Astrocyte of the cerebellum (primary cell): Measurements from ENCODE around the gene GRP.

Experiments
- DNase-seq: peaks from one replicate; pipeline ENCODE4 v3.0.0-alpha.2; 2011; ENCODE audit warnings: low read depth
- H3K4me3 ChIP-seq: 2 replicates; pipeline ENCODE4 v1.5.1; 2011; ENCODE audit warnings: mild to moderate bottlenecking, low read depth, low read length, moderate library complexity
- in situ Hi-C: cut with HindIII; loops from 2 replicates; pipeline ENCODE4 v1.10.0; 2017; ENCODE audit warnings: low sequenced_read_pairs
- TF ChIP-seq, protein P1 (sequence below): IDR thresholded peaks from 2 replicates; pipeline ENCODE4 v1.5.1; 2012; ENCODE audit warnings: low read length, low read depth, moderate library complexity, mild to moderate bottlenecking; ENCODE audit errors: missing control alignments

The GRP gene

DNA sequence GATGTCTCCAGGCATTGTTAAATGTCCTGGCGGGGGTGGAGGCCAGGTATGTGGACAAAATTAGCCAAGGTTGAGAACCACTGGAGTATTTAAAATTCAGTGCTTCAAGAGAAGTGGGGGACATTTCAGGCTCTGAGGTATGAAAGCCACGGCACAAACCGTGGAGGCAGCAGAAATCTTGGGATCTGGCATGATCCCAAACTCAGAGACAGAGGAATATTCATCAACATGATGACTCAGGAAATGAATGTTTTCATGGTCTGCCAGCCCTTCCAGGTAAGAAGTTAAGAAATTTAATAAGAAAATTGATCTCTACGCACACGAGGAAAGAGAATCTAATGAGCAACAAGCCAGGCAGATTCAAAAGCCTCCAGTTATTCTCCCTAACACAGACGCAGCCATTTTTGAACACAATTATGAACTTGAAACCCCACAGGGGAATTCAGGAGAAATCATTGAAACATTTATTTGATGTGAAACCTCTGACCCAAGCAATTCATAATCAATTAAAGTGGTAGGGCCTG is 11.3 kb upstream of the GRP start:
- no peak for DNase-seq
- no peak overlapping the region for H3K4me3 ChIP-seq
- in situ Hi-C loops: no loop called here
- TF ChIP-seq, protein P1, sequence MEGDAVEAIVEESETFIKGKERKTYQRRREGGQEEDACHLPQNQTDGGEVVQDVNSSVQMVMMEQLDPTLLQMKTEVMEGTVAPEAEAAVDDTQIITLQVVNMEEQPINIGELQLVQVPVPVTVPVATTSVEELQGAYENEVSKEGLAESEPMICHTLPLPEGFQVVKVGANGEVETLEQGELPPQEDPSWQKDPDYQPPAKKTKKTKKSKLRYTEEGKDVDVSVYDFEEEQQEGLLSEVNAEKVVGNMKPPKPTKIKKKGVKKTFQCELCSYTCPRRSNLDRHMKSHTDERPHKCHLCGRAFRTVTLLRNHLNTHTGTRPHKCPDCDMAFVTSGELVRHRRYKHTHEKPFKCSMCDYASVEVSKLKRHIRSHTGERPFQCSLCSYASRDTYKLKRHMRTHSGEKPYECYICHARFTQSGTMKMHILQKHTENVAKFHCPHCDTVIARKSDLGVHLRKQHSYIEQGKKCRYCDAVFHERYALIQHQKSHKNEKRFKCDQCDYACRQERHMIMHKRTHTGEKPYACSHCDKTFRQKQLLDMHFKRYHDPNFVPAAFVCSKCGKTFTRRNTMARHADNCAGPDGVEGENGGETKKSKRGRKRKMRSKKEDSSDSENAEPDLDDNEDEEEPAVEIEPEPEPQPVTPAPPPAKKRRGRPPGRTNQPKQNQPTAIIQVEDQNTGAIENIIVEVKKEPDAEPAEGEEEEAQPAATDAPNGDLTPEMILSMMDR: no peak

DNA sequence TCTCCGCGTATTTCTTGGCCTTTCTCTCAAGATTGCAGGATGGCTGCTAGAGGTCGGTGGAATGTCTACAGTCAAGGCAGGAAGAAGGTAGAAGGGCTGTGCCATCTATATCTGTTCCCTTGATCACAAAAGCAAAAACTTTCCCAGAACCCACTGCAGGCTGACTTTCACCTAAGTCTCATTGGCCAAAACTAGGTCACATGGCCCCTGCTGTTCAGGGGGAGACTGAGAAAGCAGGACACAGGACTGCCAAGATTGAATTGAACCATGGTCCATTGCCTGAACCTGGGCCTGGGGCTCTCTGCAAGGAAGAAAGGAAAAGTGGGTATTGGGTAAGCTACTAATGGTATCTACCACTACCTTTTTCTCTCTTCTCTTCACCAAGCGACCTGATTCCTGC is 9.7 kb upstream of the GRP start:
- in situ Hi-C loops: no loop called here
- H3K4me3 ChIP-seq: no peak overlapping the region
- no peak for DNase-seq
- TF ChIP-seq, protein P1: no peak

DNA sequence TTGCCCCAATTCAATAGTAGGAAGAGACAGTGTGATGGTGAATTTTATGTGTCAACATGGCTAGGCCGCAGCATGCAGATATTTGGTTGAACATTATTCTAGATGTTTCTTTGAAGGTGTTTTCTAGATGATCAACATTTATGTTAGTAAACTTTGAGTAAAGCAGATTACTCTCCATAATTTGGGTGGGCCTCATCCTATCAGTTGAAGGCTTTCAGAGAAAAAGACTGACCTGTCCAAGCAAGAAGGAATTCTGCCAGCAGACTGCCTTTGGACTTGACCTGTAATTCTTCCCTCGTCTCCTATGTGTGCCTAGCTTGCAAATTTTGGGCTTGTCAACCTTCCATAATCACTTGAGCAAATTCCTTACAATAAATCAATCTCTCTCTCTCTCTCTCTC is 8.3 kb upstream of the GRP start:
- TF ChIP-seq, protein P1: no peak
- DNase-seq: no peak
- in situ Hi-C loops: no loop called here
- no peak overlapping the region for H3K4me3 ChIP-seq

DNA sequence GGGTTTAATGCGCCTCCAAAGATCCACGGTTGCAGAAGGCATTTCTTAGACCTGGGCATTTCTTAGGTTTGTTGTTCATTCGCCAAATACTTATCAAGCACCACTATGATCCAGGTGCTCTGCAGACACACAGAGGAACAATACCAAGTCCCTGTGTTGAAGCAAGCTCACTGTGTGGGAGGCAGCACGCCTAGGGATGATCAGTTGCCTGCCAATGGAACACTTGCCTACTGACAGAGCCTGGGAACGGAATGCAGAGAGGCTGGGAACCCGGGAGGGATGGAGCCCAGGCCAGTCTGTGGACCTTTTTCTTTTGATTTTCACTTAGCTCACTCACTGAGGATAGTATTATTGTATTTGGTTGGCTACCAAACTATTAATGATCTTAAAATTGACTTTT is 1.9 kb upstream of the GRP start:
- H3K4me3 ChIP-seq: no peak overlapping the region
- TF ChIP-seq, protein P1: no peak
- DNase-seq: no peak
- in situ Hi-C loops: no loop called here

DNA sequence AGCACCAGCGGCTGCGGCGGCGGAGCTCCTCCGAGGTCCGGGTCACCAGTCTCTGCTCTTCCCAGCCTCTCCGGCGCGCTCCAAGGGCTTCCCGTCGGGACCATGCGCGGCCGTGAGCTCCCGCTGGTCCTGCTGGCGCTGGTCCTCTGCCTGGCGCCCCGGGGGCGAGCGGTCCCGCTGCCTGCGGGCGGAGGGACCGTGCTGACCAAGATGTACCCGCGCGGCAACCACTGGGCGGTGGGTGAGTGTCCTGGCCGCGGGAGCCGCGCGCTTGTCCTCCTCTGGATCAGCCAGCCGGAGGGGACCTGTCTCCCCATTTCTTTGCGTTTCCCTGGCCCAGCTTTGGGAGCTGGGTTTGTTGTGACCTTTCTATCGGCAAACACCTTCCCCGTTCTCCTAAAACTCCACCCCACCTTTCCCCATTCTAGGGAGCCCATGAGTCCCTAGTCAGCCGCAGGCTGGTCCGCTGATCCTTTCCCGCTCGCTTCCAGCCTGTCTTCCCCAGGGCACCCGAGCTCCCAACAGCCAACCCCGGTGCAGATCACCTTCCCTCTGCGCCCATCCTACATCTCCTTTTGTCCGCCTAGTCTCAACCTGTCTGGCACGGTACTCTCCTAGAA is 316 bp downstream of the GRP start:
- in situ Hi-C loops: no loop called here
- no peak for DNase-seq
- H3K4me3 ChIP-seq: no peak overlapping the region
- TF ChIP-seq, protein P1: no peak

DNA sequence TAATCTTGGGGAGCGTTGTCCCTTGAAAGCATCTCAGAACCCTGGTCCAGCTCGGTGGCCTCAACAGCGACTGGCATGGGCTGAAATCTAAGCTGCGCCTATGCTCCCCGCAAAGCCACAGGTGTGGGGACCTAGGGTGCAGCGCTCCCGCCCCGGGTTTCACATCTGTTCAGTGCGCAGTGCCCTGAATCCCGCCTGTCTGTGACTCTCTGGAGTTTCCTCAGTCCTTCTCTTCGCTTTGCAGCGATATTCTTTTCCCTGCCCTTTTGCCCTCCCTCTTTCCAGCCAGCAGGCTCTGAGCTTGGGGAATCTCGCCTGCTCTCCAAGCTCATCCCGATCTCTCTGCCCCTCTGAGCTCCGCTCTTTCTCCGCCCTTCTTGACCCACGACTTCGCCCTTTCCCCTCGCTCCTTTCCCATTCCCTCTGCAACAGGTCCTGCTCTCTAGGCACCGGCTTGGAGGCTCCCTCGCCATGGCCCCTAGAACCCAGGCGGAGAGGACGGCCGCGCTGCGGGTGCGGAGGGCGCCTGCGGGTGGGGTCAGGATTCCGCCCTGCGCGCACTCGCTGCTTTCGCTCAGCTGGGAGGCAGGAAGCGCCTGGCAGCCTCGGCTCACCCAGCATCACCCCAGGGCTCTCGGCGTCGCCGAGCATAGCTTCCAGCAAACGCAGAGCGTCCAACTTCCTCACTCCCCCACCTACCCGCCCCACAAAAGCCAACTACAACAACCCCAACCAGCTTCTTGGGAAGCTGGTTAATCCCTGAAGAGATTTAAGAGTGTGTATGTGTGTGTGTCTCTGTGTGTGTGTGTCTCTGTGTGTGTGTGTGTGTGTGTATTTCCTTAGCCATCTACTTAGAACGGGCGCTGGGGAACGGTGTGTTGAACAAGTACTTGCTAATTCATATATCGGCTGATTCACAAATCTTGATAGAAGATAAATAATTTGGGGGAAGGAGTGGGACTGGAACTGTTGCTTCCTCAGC is 1.1 kb downstream of the GRP start:
- TF ChIP-seq, protein P1: no peak
- no peak overlapping the region for H3K4me3 ChIP-seq
- in situ Hi-C loops: no loop called here
- DNase-seq: no peak
